Neuron (in vitro differentiated cells): ENCODE results near the gene OXSM.

Source experiments
- H2AFZ ChIP-seq: one replicate; pipeline ENCODE4 v1.6.1; 2013; ENCODE audit warnings: low read depth, mild to moderate bottlenecking, inconsistent platforms, low read length, moderate library complexity
- H3K27me3 ChIP-seq: one replicate; pipeline ENCODE4 v1.6.1; 2013; ENCODE audit warnings: low read length; ENCODE audit not compliant: insufficient read depth
- H3K36me3 ChIP-seq: one replicate; pipeline ENCODE4 v1.6.1; 2013; ENCODE audit warnings: low read length; ENCODE audit not compliant: insufficient read depth
- H3K4me1 ChIP-seq: one replicate; pipeline ENCODE4 v1.6.1; 2013; ENCODE audit warnings: low read length; ENCODE audit not compliant: insufficient read depth
- H3K4me3 ChIP-seq: 2 replicates; pipeline ENCODE4 v1.5.1; 2013; ENCODE audit warnings: mild to moderate bottlenecking, low read length, moderate library complexity
- H3K9me3 ChIP-seq: one replicate; pipeline ENCODE4 v1.6.1; 2013; ENCODE audit warnings: low read length

OXSM gene

GRCh38 chr3:25782636-25782937, 7.3 kb upstream of the OXSM start:
- Histone ChIP-seq H3K4me3 (peak overlapping the region; percentile 65), H3K9me3 (no peaks in the 10 kb centered on the region), H3K4me1 (peaks cover 14% of the 10 kb centered on the region), H3K27me3 (no peaks in the 10 kb centered on the region), H2AFZ (peak overlapping the region; percentile 92), H3K36me3 (peaks cover 5% of the 10 kb centered on the region)

GRCh38 chr3:25782938-25783660, 6.8 kb upstream of the OXSM start, which contains the start of gene NGLY1:
Gene NGLY1 (minus strand): TSS chr3:25783443. CDS start chr3:25783390, 53 bp downstream.
- peak within 1 kb of the TSS; percentile 92 for H2AFZ ChIP-seq
- no peaks in the 10 kb centered on the region for H3K9me3 ChIP-seq
- H3K36me3 ChIP-seq, result peaks cover under 1% of the 10 kb centered on the region

GRCh38 chr3:25783661-25784512, 6.0 kb upstream of the OXSM start:
- H3K4me3 ChIP-seq, result peak overlapping the region; percentile 77
- H3K4me1 ChIP-seq, result peaks cover 26% of the 10 kb centered on the region
- peak overlapping the region; percentile 42 for H2AFZ ChIP-seq
- no peaks in the 10 kb centered on the region for H3K36me3 ChIP-seq
- no peaks in the 10 kb centered on the region for H3K27me3 ChIP-seq
- no peaks in the 10 kb centered on the region for H3K9me3 ChIP-seq

More at GRCh38 chr3:25782938-25783660, 6.8 kb upstream of the OXSM start, which contains the start of gene NGLY1:
- Histone ChIP-seq H3K4me3 (peak within 1 kb of the TSS; percentile 77), H3K4me1 (peaks cover 18% of the 10 kb centered on the region), H3K27me3 (no peaks in the 10 kb centered on the region)

- no peaks in the 10 kb centered on the region for H3K9me3 ChIP-seq
- H2AFZ ChIP-seq, result no peak overlapping the region
- no peak overlapping the region for H3K4me3 ChIP-seq
- H3K36me3 ChIP-seq, result no peaks in the 10 kb centered on the region
- H3K27me3 ChIP-seq, result no peaks in the 10 kb centered on the region
- peaks cover 28% of the 10 kb centered on the region for H3K4me1 ChIP-seq
Measured at GRCh38 chr3:25784971-25785370, 4.9 kb upstream of the OXSM start.

GRCh38 chr3:25785826-25786225, 4.1 kb upstream of the OXSM start:
- H3K4me3 ChIP-seq, result no peak overlapping the region
- H2AFZ ChIP-seq, result no peak overlapping the region
- H3K27me3 ChIP-seq, result no peaks in the 10 kb centered on the region
- peaks cover 31% of the 10 kb centered on the region for H3K4me1 ChIP-seq
- no peaks in the 10 kb centered on the region for H3K9me3 ChIP-seq
- H3K36me3 ChIP-seq, result no peaks in the 10 kb centered on the region

- Histone ChIP-seq H3K27me3 (no peaks in the 10 kb centered on the region), H3K36me3 (no peaks in the 10 kb centered on the region), H3K4me3 (no peak overlapping the region), H2AFZ (no peak overlapping the region), H3K9me3 (no peaks in the 10 kb centered on the region), H3K4me1 (peaks cover 23% of the 10 kb centered on the region)
Measured at GRCh38 chr3:25787689-25788088, 2.2 kb upstream of the OXSM start.

- Histone ChIP-seq H3K4me3 (peak overlapping the region; percentile 64), H3K27me3 (no peaks in the 10 kb centered on the region), H3K4me1 (peaks cover 23% of the 10 kb centered on the region)
Measured at GRCh38 chr3:25789209-25789595, 688 bp upstream of the OXSM start.

GRCh38 chr3:25801786-25802185, 11.9 kb downstream of the OXSM start:
- Histone ChIP-seq H2AFZ (no peak overlapping the region), H3K9me3 (no peaks in the 10 kb centered on the region), H3K27me3 (no peaks in the 10 kb centered on the region), H3K4me1 (peaks cover 2% of the 10 kb centered on the region), H3K36me3 (no peaks in the 10 kb centered on the region), H3K4me3 (no peak overlapping the region)

More at GRCh38 chr3:25789209-25789595, 688 bp upstream of the OXSM start:
- H2AFZ ChIP-seq, result no peak overlapping the region
- no peaks in the 10 kb centered on the region for H3K36me3 ChIP-seq
- H3K9me3 ChIP-seq, result no peaks in the 10 kb centered on the region

- Histone ChIP-seq H3K9me3 (no peaks in the 10 kb centered on the region), H3K27me3 (no peaks in the 10 kb centered on the region)
Measured at GRCh38 chr3:25803833-25804232, 13.9 kb downstream of the OXSM start.

GRCh38 chr3:25804676-25805075, 14.8 kb downstream of the OXSM start:
- Histone ChIP-seq H3K9me3 (no peaks in the 10 kb centered on the region), H3K4me3 (no peak overlapping the region), H3K36me3 (no peaks in the 10 kb centered on the region), H3K4me1 (peaks cover 2% of the 10 kb centered on the region), H3K27me3 (no peaks in the 10 kb centered on the region), H2AFZ (no peak overlapping the region)

More at GRCh38 chr3:25803833-25804232, 13.9 kb downstream of the OXSM start:
- Histone ChIP-seq H3K4me3 (no peak overlapping the region), H3K36me3 (no peaks in the 10 kb centered on the region), H3K4me1 (peaks cover 2% of the 10 kb centered on the region), H2AFZ (no peak overlapping the region)

- Histone ChIP-seq H3K9me3 (no peaks in the 10 kb centered on the region), H3K36me3 (no peaks in the 10 kb centered on the region), H3K4me3 (no peak overlapping the region), H3K4me1 (no peaks in the 10 kb centered on the region), H3K27me3 (no peaks in the 10 kb centered on the region), H2AFZ (no peak overlapping the region)
Measured at GRCh38 chr3:25812644-25813043, 22.8 kb downstream of the OXSM start.

- H3K36me3 ChIP-seq, result no peaks in the 10 kb centered on the region
- H2AFZ ChIP-seq, result no peak overlapping the region
- H3K4me3 ChIP-seq, result no peak overlapping the region
- no peaks in the 10 kb centered on the region for H3K27me3 ChIP-seq
- H3K9me3 ChIP-seq, result no peaks in the 10 kb centered on the region
- H3K4me1 ChIP-seq, result peaks cover 7% of the 10 kb centered on the region
Measured at GRCh38 chr3:25817107-25817506, 27.2 kb downstream of the OXSM start.

- H3K9me3 ChIP-seq, result no peaks in the 10 kb centered on the region
- peaks cover 7% of the 10 kb centered on the region for H3K4me1 ChIP-seq
- H3K4me3 ChIP-seq, result no peak overlapping the region
Measured at GRCh38 chr3:25817638-25818037, 27.7 kb downstream of the OXSM start.

More at GRCh38 chr3:25817638-25818037, 27.7 kb downstream of the OXSM start:
- Histone ChIP-seq H3K27me3 (no peaks in the 10 kb centered on the region), H2AFZ (no peak overlapping the region), H3K36me3 (no peaks in the 10 kb centered on the region)
